ENCODE measurements around the gene ARL15.

- TF ChIP-seq CTCF (IDR thresholded peaks at IDR 0.05), result no peak
- no peak for TF ChIP-seq POLR2A (IDR thresholded peaks at IDR 0.05)
These were observed 300.5 kb downstream of the ARL15 start for GRCh38 chr5:54009828-54010227.
